Retinal pigment epithelial cell (primary cell): ENCODE data around the gene HOXD3.

Experiments
- DNase-seq: peaks from one replicate; pipeline ENCODE4 v3.0.0-alpha.2; 2010; ENCODE audit warnings: low read depth
- H3K4me3 ChIP-seq: 2 replicates; pipeline ENCODE4 v1.5.1; 2011; ENCODE audit warnings: mild to moderate bottlenecking, low read length, control low read depth, moderate library complexity
- TF ChIP-seq, protein P1 (sequence below): conservative IDR thresholded peaks from 2 replicates; pipeline ENCODE4 v1.5.1; 2011; ENCODE audit warnings: low read depth, low read length, control low read depth, inconsistent platforms

HOXD3 gene

DNA sequence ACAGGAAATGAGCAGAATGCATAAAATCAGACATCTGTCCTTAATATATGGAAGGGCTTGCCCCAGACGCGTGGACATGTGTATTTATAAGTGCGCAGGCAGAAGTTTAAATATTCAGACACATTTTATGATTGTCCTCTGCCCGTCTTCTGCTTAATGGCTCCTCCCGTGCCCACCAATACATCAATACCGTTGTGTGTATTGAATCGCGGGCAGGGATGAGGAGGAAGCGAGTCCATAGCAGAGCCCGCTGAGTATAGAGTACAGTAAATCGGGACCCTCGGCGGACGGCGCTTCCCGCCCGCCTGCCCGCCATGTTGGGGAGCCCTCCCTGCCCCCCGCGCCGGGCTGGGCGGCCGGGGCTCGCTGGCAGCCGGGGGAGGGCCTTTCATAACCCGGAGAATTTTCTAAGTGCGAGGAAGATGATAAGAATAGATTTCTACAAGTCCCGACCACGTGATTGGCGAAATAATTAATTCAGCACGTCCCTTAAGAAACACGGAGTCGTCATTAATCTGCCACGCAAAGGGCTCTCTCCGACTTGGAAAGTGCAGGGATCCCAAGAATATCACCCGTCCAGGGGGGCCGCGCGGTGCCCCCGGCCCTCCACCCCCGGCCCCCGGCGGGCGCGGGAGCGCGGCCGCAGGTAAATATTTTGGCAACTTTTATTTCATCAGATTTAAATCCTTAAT lies at the start of gene HOXD3:
HOXD3 (plus strand) TSS at position 501 of the 692 bp plus-strand sequence. CDS start 11,808 bp downstream, outside the sequence.
- no peak within 1 kb of the TSS for H3K4me3 ChIP-seq
- TF ChIP-seq, protein P1, sequence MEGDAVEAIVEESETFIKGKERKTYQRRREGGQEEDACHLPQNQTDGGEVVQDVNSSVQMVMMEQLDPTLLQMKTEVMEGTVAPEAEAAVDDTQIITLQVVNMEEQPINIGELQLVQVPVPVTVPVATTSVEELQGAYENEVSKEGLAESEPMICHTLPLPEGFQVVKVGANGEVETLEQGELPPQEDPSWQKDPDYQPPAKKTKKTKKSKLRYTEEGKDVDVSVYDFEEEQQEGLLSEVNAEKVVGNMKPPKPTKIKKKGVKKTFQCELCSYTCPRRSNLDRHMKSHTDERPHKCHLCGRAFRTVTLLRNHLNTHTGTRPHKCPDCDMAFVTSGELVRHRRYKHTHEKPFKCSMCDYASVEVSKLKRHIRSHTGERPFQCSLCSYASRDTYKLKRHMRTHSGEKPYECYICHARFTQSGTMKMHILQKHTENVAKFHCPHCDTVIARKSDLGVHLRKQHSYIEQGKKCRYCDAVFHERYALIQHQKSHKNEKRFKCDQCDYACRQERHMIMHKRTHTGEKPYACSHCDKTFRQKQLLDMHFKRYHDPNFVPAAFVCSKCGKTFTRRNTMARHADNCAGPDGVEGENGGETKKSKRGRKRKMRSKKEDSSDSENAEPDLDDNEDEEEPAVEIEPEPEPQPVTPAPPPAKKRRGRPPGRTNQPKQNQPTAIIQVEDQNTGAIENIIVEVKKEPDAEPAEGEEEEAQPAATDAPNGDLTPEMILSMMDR: no peak
- no peak for DNase-seq

DNA sequence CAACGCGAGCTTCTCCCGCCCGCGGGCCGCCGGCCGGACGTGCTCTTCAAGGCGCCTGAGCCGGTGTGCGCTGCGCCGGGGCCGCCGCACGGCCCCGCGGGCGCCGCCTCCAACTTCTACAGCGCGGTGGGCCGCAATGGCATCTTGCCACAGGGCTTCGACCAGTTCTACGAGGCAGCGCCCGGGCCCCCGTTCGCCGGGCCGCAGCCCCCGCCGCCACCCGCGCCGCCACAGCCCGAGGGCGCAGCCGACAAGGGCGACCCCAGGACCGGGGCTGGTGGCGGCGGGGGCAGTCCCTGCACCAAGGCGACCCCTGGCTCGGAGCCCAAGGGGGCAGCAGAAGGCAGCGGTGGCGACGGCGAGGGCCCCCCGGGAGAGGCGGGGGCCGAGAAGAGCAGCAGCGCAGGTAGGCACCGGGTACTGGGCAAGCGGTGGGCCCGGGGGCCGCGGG lies 49.4 kb upstream of the HOXD3 start:
- TF ChIP-seq, protein P1: no peak
- no peak for DNase-seq
- no peak overlapping the region for H3K4me3 ChIP-seq

DNA sequence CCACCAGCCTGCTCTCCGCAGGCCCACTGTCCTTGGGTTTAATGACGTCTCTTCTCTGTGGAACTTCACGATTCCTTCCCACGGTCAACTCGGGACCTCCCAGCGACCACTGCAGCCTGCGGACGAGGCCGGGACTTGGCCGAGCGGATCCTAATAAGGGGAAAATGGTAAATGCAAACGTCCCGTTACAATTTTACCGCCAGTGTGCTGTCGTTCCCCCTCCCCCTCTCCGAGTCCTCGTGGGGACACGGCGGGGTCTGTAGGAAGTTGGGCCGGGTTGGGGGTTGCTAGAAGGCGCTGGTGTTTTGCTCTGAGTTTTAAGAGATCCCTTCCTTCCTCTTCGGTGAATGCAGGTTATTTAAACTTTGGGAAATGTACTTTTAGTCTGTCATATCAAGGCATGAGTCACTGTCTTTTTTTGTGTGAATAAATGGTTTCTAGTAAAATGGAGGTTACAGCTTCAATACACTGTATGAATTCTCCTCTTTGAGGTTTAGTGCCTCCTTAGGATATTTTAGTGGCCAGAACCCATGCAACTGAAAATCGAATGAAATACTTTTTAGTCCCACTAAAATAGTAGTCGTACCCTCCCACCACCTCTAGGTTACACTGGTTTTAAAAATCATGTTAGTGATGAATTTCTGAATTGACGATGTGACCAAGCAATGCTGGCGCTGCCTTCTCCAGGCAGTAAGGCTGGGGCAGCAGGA lies 47.8 kb upstream of the HOXD3 start:
- TF ChIP-seq, protein P1: no peak

DNA sequence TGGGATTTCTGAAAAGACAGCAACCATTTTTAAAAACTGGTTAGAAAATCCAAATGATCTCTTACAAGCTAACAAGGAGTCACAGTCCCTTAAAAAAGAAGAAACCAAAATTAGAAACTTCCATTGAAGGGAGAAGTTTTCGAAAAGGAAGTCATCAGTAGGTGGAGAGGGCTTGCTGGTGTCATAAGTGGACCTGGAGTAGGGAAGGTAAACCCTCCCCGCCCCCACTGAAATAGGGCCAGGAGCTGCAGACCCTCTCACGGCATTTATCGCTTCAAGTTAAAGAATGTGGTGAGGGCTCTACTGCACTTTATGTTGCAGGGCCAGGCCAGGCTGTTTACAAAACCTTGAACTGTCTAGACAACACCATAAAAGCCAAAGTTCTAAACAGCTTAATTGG lies 47.2 kb upstream of the HOXD3 start:
- no peak overlapping the region for H3K4me3 ChIP-seq
- DNase-seq: no peak
- TF ChIP-seq, protein P1: no peak

More for the DNA sequence above, 47.8 kb upstream of the HOXD3 start:
- no peak overlapping the region for H3K4me3 ChIP-seq
- no peak for DNase-seq

DNA sequence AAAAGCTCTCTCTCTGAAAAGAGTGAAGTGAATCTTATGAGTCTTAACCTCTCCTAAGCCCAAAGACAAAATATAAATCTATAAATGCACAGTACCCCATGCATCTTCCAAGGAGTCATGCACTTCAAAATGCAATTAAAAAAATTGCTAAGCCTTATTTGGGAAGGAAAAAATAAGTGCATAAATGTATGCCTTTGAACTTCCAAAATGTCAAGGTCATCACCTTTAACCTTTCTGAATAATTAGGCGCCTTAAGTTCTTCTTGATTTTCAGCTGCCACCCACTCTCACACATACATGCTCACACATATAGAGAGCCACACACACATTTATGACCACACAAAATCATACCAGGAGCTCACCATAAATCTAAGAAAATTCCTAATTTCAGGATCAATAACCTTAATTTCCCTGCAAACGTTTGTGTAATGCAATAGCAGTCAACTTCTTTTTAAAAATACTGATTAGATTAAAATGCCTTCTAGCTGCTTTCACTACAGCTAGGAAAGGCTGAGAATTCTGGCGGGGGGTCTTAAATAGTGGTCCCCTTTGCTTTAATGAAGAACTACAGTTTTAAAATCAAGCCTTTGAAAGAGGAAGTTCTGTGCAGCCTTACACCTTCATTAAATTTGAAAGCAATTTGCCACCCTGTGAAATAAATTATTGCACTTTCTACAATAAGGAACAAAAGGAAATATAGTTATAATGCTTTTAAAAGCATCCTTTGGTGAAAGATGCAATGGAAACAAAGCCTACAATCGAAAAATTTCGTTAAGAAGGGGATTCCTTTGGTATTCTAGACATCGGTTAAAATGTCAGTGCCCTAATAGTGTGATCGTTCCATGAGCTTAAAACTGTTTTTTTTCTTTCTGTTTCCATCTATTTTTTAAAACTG lies 46.4 kb upstream of the HOXD3 start:
- H3K4me3 ChIP-seq: no peak overlapping the region
- TF ChIP-seq, protein P1: no peak

DNA sequence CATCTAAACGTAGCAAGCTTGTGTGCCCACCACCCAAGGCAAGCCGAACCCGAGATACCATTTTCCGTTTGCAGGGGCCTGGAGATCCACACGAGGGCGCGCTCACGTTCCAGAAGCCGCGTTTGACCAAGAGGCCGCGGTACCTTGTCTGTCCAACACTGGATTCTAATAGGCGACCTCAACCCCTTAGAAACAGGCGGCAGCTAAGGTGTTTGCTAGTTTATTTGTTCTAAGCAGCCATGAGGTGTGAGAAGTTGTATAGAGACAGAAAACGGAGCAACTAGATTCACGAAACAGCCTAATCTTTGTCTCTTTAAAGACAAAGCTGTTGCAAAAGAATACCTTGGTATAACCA lies 45.8 kb upstream of the HOXD3 start:
- TF ChIP-seq, protein P1: peak; percentile 78
- H3K4me3 ChIP-seq: no peak overlapping the region
- no peak for DNase-seq

More for the DNA sequence above, 46.4 kb upstream of the HOXD3 start:
- no peak for DNase-seq
